Liver (tissue), 3 donors: ENCODE data around the gene ATG4B.

Source experiments
- EGR1 ChIP-seq, 2 donors: IDR thresholded peaks; 2 replicates each; pipeline ENCODE4 v1.6.1; 2016 to 2018; ENCODE audit warnings: antibody characterized with exemption in 2 of 2, low read depth in 2 of 2
- YY1 ChIP-seq: IDR thresholded peaks from 2 replicates; pipeline ENCODE4 v1.6.1; 2016; ENCODE audit warnings: antibody characterized with exemption, mild to moderate bottlenecking
- TF ChIP-seq, protein P1 (sequence below): fragments of 150-350 bp; IDR thresholded peaks from 2 replicates; pipeline ENCODE4 v1.5.1; 2017; ENCODE audit warnings: improper control_type of control experiment, low read depth, low read length; ENCODE audit not compliant: missing input control
- donor health status: healthy.
- donor health status: healthy.

- TF ChIP-seq YY1 (no peak), EGR1 (IDR thresholded peaks at IDR 0.05; ENCODE audit: low read depth in 2 of 2) (no peak)
- TF ChIP-seq, protein P1, sequence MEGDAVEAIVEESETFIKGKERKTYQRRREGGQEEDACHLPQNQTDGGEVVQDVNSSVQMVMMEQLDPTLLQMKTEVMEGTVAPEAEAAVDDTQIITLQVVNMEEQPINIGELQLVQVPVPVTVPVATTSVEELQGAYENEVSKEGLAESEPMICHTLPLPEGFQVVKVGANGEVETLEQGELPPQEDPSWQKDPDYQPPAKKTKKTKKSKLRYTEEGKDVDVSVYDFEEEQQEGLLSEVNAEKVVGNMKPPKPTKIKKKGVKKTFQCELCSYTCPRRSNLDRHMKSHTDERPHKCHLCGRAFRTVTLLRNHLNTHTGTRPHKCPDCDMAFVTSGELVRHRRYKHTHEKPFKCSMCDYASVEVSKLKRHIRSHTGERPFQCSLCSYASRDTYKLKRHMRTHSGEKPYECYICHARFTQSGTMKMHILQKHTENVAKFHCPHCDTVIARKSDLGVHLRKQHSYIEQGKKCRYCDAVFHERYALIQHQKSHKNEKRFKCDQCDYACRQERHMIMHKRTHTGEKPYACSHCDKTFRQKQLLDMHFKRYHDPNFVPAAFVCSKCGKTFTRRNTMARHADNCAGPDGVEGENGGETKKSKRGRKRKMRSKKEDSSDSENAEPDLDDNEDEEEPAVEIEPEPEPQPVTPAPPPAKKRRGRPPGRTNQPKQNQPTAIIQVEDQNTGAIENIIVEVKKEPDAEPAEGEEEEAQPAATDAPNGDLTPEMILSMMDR, result no peak
Measured at GRCh38 chr2:241721852-241722251, 84.4 kb downstream of the ATG4B start.
